GM23338 (cell line): ENCODE measurements around the gene SMURF1. TPM values are rescaled to one million over a fixed set of nuclear protein-coding genes. Genes with fewer than 3 reads are reported as not detected.

Source experiments
- ATAC-seq: fragments of 200-7000 bp; cut with Tn5 transposase; 3 replicates; pipeline ENCODE4 v1.9.1; 2020
- DNase-seq: peaks from one replicate; pipeline ENCODE4 v3.0.0-alpha.2; 2015; ENCODE audit warnings: low spot score
- H2AFZ ChIP-seq: fragments of 200-600 bp; sonication (generic); 2 replicates; pipeline ENCODE4 v1.8.0; 2016; ENCODE audit warnings: antibody characterized with exemption, mild to moderate bottlenecking, moderate library complexity
- H3F3A ChIP-seq: fragments of 200-600 bp; sonication (generic); replicated peaks from 2 replicates; pipeline ENCODE4 v1.8.0; 2017; ENCODE audit warnings: antibody characterized with exemption, mixed run types, low read depth
- H3K27ac ChIP-seq: fragments of 200-600 bp; sonication (generic); 2 replicates; pipeline ENCODE4 v1.6.1; 2016; ENCODE audit warnings: low read depth
- H3K27me3 ChIP-seq: fragments of 200-600 bp; sonication (generic); 2 replicates; pipeline ENCODE4 v1.8.0; 2016; ENCODE audit warnings: mild to moderate bottlenecking, mixed run types, moderate library complexity; ENCODE audit not compliant: insufficient read depth
- H3K36me3 ChIP-seq: fragments of 200-600 bp; sonication (generic); 2 replicates; pipeline ENCODE4 v1.8.0; 2016; ENCODE audit warnings: mild to moderate bottlenecking; ENCODE audit not compliant: insufficient read depth
- H3K4me1 ChIP-seq: fragments of 200-600 bp; sonication (generic); 2 replicates; pipeline ENCODE4 v1.8.0; 2016; ENCODE audit warnings: mild to moderate bottlenecking, moderate library complexity; ENCODE audit not compliant: insufficient read depth
- H3K4me2 ChIP-seq: fragments of 200-600 bp; sonication (generic); 2 replicates; pipeline ENCODE4 v1.7.1; 2017; ENCODE audit warnings: mixed run types
- H3K4me3 ChIP-seq: fragments of 200-600 bp; sonication (generic); 2 replicates; pipeline ENCODE4 v1.6.1; 2016; ENCODE audit warnings: mixed run types
- H3K79me2 ChIP-seq: fragments of 200-600 bp; sonication (generic); replicated peaks from 2 replicates; pipeline ENCODE4 v1.8.0; 2017; ENCODE audit warnings: mild to moderate bottlenecking; ENCODE audit not compliant: insufficient read depth
- H3K9me2 ChIP-seq: fragments of 200-600 bp; sonication (generic); 2 replicates; pipeline ENCODE4 v1.8.0; 2017; ENCODE audit not compliant: insufficient read depth
- H4K20me1 ChIP-seq: fragments of 200-600 bp; sonication (generic); replicated peaks from 2 replicates; pipeline ENCODE4 v1.8.0; 2017; ENCODE audit warnings: mild to moderate bottlenecking; ENCODE audit not compliant: insufficient read depth
- H3K27ac Mint-ChIP-seq: 2 replicates; pipeline ENCODE4 v1.8.0; 2020; ENCODE audit warnings: inconsistent platforms, mild to moderate bottlenecking, moderate library complexity, mixed read lengths
- H3K27me3 Mint-ChIP-seq: 3 replicates; pipeline ENCODE4 v1.8.0; 2022; ENCODE audit warnings: low read depth, mild to moderate bottlenecking, moderate library complexity, mixed read lengths, inconsistent platforms; ENCODE audit not compliant: insufficient read depth, poor library complexity
- H3K36me3 Mint-ChIP-seq: 3 replicates; pipeline ENCODE4 v1.8.0; 2021; ENCODE audit warnings: low read depth, mild to moderate bottlenecking, inconsistent platforms, moderate library complexity, mixed read lengths
- H3K4me1 Mint-ChIP-seq: 3 replicates; pipeline ENCODE4 v1.8.0; 2020; ENCODE audit warnings: mild to moderate bottlenecking, inconsistent platforms, mixed read lengths
- H3K4me3 Mint-ChIP-seq: 3 replicates; pipeline ENCODE4 v1.8.0; 2021; ENCODE audit warnings: moderate library complexity, mild to moderate bottlenecking, inconsistent platforms, mixed read lengths
- H3K9me3 Mint-ChIP-seq: 3 replicates; pipeline ENCODE4 v1.8.0; 2020; ENCODE audit warnings: moderate library complexity, mild to moderate bottlenecking, inconsistent platforms, mixed read lengths
- CREB1 ChIP-seq: fragments of 250-450 bp; sonication (Bioruptor Pico); IDR thresholded peaks from 2 replicates; pipeline ENCODE4 v1.5.0; 2020; ENCODE audit warnings: low read depth, mild to moderate bottlenecking, moderate library complexity
- CTCF ChIP-seq, 2 experiments: fragments of 200-600 bp in 1 of 2; sonication (generic) in 1 of 2; conservative IDR thresholded peaks; 2 replicates each; pipeline versions ENCODE4 v1.5.1 to v1.6.1; 2016 to 2017; ENCODE audit warnings: antibody characterized with exemption in 2 of 2, low read depth in 2 of 2, mild to moderate bottlenecking in 2 of 2, moderate library complexity in 1 of 2
- ETS1 ChIP-seq: IDR thresholded peaks from 2 replicates; pipeline ENCODE4 v1.6.1; 2016; ENCODE audit warnings: antibody characterized with exemption
- EZH2phosphoT487 ChIP-seq: fragments of 200-600 bp; sonication (generic); IDR thresholded peaks from one replicate; pipeline ENCODE4 v1.8.1; 2018; ENCODE audit warnings: antibody characterized with exemption; ENCODE audit not compliant: unreplicated experiment
- JUNB ChIP-seq: IDR thresholded peaks from one replicate; pipeline ENCODE4 v1.6.1; 2016; ENCODE audit warnings: antibody characterized with exemption; ENCODE audit not compliant: unreplicated experiment
- REST ChIP-seq: IDR thresholded peaks from one replicate; pipeline ENCODE4 v1.6.1; 2018; ENCODE audit warnings: antibody characterized with exemption; ENCODE audit not compliant: unreplicated experiment
- STAT1 ChIP-seq: IDR thresholded peaks from one replicate; pipeline ENCODE4 v1.6.1; 2016; ENCODE audit warnings: antibody characterized with exemption; ENCODE audit not compliant: unreplicated experiment
- ZNF114 ChIP-seq: fragments of 250-450 bp; sonication (Bioruptor Pico); IDR thresholded peaks from 2 replicates; pipeline ENCODE4 v1.5.0; 2020; ENCODE audit warnings: mild to moderate bottlenecking, moderate library complexity
- polyA plus RNA-seq: library from polyadenylated mRNA; unstranded; fragments of >200 nt; fragmentation: Nextera tagmentation; extraction: Ambion mirVana; gene quantifications from 2 replicates; pipeline ENCODE4 v1.2.1, GENCODE V29; 2016
- total RNA-seq: library from RNA; depleted of rRNA; stranded (reverse); fragments of >200 nt; shearing (Covaris generic); gene quantifications from 2 replicates; pipeline ENCODE4 v1.2.3, GENCODE V29; 2014

The SMURF1 gene
- total and polyA plus RNA-seq, 2 experiments from 2014 or later, result 5.8 to 23.9 TPM

- TF ChIP-seq REST (no peak), STAT1 (no peak), EZH2phosphoT487 (no peak), ETS1 (no peak), CREB1 (CRISPR knock-in tag) (no peak)
Measured at GRCh38 chr7:99132595-99133321, 11.2 kb downstream of the SMURF1 start (continued).

- peaks cover 100% of the 10 kb centered on the region for H3K79me2 ChIP-seq
- H4K20me1 ChIP-seq, result peaks cover 10% of the 10 kb centered on the region; the same call in 1 of the 2 replicates
- H3K4me3 ChIP-seq, result no peak overlapping the region
- no peak overlapping the region for H3K4me3 Mint-ChIP-seq
- peaks cover 9% of the 10 kb centered on the region; the same call in 1 of the 2 replicates for H3K4me1 ChIP-seq
- H2AFZ ChIP-seq, result no peak overlapping the region
- no peak for TF ChIP-seq CTCF (conservative IDR thresholded peaks at IDR 0.05; ENCODE audit: low read depth in 2 of 2)
- no peak for TF ChIP-seq JUNB
- no peak for TF ChIP-seq ZNF114 (CRISPR knock-in tag)
- no peaks in the 10 kb centered on the region for H3K36me3 Mint-ChIP-seq
- H3K4me1 Mint-ChIP-seq, result peaks cover 17% of the 10 kb centered on the region
- no peaks in the 10 kb centered on the region for H3K9me3 Mint-ChIP-seq
- no peaks in the 10 kb centered on the region for H3K27me3 ChIP-seq
- H3K9me2 ChIP-seq, result no peaks in the 10 kb centered on the region
- no peak overlapping the region for H3K27ac ChIP-seq
- no peaks in the 10 kb centered on the region for H3K36me3 ChIP-seq
- H3K27ac Mint-ChIP-seq, result peak overlapping the region; percentile 56
- no peak for ATAC-seq
- H3F3A ChIP-seq, result no peaks in the 10 kb centered on the region
- DNase-seq, result no peak
- H3K4me2 ChIP-seq, result no peak overlapping the region
- no peaks in the 10 kb centered on the region for H3K27me3 Mint-ChIP-seq
Measured at GRCh38 chr7:99131290-99131689, 12.6 kb downstream of the SMURF1 start.
